Measurements from ENCODE around the gene HYAL1.

Gene HYAL1

DNA sequence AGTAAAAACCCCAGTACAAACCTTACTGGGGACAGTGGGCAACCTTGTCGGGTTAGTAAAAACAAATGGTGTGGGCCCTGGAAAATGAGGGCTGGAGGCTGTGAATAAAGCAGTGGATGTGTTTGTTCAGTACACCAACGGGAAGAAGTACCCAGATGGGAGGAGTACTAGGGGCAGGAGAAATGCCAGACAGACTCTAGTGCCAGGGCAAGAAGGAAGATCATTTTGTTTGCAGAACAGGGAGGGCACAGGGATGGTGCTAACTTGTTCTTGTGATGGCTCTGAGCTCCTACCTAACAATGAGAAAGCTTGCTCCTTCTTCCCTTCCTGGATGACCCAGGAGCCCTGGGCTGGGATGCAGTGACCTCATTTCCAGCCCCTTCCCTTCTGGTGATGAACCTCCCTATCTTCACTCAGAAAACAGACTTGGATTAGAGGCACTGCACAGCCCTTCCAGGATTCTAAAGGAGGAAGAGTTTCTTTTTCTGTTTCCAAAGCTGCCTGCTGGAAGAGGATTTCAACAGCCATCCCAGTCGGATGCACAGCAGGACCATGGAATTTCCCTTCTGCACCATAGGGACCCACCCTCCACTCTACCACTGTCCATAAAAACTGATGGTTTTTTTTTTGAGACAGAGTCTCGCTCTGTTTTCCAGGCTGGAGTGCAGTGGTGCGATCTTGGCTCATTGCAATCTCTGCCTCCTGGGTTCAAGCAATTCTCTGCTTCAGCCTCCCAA is 31.1 kb upstream of the HYAL1 start:
- no peak for DNase-seq (ENCODE audit: low spot score)

GRCh38 chr3:50333744-50334328 is 30.5 kb upstream of the HYAL1 start:
- peak; percentile 31 for DNase-seq (ENCODE audit: low spot score)

GRCh38 chr3:50331364-50331907 is 28.1 kb upstream of the HYAL1 start:
- DNase-seq (ENCODE audit: low spot score): no peak

- DNase-seq (ENCODE audit: low spot score): no peak
Observed at GRCh38 chr3:50330330-50330729, 27.0 kb upstream of the HYAL1 start.

- DNase-seq (ENCODE audit: low spot score): peak; percentile 97
Observed at GRCh38 chr3:50327943-50328691, 24.7 kb upstream of the HYAL1 start, which contains the start of gene TUSC2. Gene TUSC2 (minus strand): TSS chr3:50328223. CDS start chr3:50328099, 124 bp downstream.

DNA sequence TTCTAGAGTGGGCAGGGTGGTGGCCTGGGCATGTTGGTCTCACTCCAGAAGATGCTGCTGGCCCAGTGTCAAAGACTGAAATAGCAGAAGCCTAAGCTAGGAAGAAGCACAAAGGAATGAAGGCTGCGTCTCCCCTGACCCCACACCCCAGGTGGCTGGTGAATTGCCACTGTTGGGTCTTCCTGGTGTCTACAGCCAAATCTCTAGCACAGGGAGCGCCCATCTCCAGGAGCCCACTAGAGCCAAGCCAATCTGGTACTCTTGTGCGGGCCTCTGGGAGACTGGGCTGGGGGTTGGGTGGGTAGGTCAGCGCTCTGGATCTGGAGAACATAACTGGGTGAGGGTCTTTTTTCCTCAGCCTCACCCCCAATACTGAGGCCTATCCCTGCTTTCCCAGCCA is 23.8 kb upstream of the HYAL1 start:
- no peak for DNase-seq (ENCODE audit: low spot score)

GRCh38 chr3:50326182-50326541 is 22.8 kb upstream of the HYAL1 start:
- DNase-seq (ENCODE audit: low spot score): no peak

DNA sequence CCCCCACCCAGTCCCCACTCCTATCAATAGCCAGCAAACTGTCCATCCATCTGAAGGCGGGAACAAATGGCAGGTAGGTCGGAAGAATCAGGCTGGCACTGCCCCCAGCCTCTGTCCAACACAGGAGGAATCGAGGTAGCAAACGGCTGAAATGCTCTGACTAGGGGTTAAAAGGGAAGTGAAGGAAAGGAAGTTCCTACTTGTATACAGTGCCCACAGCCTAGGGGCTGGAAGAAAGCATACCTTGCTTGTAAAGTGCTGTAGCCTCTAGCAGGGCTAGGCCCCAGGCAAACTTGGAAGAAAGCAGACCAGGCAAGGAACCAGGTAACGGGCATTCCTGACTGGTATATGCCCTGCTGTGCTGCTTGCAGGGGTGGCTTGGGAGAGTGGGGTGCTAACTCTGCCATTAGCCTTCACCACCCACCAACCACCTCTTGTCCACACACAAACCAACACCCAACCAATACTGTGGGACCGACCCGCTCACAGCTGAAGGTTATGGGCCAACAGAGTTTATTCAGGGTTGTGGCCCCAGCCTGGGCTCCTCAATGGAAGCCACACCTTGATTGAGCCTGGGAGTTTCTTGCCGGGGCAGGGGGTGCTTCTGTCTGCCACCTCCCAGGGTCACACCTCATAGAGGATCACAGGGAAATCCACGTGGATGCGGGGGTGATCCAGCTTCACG is 22.3 kb upstream of the HYAL1 start:
- DNase-seq (ENCODE audit: low spot score): no peak

- no peak for DNase-seq (ENCODE audit: low spot score)
Observed at GRCh38 chr3:50325113-50325480, 21.7 kb upstream of the HYAL1 start.

GRCh38 chr3:50324351-50325112 is 21.2 kb upstream of the HYAL1 start:
- DNase-seq (ENCODE audit: low spot score): peak; percentile 64

DNA sequence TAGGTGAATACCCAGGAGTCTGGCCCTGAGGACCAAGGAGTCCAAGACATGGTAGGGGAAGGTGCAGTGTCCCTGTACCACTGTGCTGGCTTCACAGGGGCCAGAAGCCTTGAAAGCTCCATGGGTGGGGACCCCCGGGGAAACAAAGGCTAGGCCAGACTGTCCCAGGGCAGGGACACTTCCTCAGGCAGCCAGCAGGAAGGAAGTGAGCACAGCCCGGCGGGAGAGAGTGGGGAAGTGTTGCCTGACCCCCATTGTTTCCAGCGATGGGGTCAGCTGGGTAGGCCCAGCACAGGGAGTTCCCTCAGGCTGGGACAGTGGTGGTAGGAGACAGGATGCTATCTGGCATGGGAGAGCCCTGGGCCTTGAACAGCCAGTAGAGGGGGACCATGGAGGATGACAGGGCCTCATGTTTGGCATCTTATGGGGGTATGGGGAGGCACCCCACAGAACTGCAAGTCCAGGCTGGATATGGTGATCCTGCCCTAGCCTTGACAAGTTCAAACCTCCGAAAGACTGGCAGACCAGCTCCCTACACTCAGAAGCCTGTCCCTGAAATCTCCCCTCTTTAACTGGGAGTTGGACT is 20.3 kb upstream of the HYAL1 start:
- no peak for DNase-seq (ENCODE audit: low spot score)

GRCh38 chr3:50323092-50323600 is 19.8 kb upstream of the HYAL1 start:
- no peak for DNase-seq (ENCODE audit: low spot score)

DNA sequence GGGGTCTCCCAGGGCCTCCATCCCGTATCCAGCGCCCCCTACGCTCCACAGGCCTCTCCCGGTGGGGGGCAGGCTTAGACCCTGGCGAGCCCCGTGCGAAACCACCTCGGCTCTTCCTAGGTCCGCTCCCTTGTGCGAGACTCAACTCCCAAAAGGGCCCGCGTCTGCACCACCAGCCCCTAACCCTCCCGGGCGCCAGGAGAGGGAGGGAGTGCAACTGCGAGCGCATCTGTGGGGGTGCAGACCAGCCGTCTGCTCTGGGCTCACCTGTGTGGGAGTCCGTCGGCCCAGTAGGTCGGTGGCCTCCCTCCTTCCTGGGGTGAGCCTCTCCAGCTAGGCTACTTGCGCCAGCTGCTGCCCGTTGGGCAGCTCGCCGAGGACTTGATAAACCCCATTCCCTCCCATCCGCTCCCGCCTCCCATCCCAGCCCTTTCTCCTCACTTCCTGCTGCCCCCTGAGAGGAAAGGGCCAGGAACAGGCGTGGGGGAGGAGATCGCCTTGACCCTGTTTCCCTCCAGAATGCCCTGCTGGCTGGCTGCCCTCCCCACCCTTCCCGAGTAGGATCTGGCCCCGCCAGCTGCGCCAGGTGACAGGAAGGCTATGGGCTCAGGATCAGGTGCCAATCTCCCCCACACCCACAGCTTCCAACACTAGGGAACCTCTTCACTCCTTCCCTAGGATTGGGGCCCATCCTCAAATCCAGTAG is 19.2 kb upstream of the HYAL1 start, which contains the start of gene HYAL2:
Gene HYAL2, minus strand, starts transcription at position 360 of the 706 bp plus-strand sequence. CDS start 2,256 bp downstream, outside the sequence.
- DNase-seq (ENCODE audit: low spot score): no peak

- DNase-seq (ENCODE audit: low spot score): no peak
Observed at GRCh38 chr3:50322115-50322385, 18.7 kb upstream of the HYAL1 start.

- DNase-seq (ENCODE audit: low spot score): peak; percentile 84
Observed at GRCh38 chr3:50321336-50322114, 18.2 kb upstream of the HYAL1 start.

GRCh38 chr3:50320853-50321335 is 17.5 kb upstream of the HYAL1 start:
- peak; percentile 55 for DNase-seq (ENCODE audit: low spot score)

- DNase-seq (ENCODE audit: low spot score): no peak
Observed at GRCh38 chr3:50319894-50320625, 16.7 kb upstream of the HYAL1 start.

GRCh38 chr3:50319181-50319893 is 16.0 kb upstream of the HYAL1 start:
- DNase-seq (ENCODE audit: low spot score): no peak

All from activated CD4-positive, alpha-beta T cell treated with anti-CD3 and anti-CD28 coated beads, Interleukin-2, Interleukin-4, amounts not matched to agents 100 ng/mL and 50 ng/mL, durations not matched to agents 16 hours and 8 hours (primary cell).